Breast epithelium (tissue), 3 donors: ENCODE measurements around the gene ACOX2.

ENCODE experiments used
- POLR2A ChIP-seq: fragments of 450-650 bp; IDR thresholded peaks from one replicate; pipeline ENCODE4 v1.6.1; 2016; ENCODE audit warnings: antibody characterized with exemption, mild to moderate bottlenecking, moderate library complexity
- TF ChIP-seq, protein P1 (sequence below), 3 donors: fragments of 450-650 bp; IDR thresholded peaks; one replicate each; pipeline ENCODE4 v1.5.1; 2016 to 2017; ENCODE audit warnings: antibody characterized with exemption in 3 of 3, mild to moderate bottlenecking in 3 of 3, moderate library complexity in 3 of 3

DNA sequence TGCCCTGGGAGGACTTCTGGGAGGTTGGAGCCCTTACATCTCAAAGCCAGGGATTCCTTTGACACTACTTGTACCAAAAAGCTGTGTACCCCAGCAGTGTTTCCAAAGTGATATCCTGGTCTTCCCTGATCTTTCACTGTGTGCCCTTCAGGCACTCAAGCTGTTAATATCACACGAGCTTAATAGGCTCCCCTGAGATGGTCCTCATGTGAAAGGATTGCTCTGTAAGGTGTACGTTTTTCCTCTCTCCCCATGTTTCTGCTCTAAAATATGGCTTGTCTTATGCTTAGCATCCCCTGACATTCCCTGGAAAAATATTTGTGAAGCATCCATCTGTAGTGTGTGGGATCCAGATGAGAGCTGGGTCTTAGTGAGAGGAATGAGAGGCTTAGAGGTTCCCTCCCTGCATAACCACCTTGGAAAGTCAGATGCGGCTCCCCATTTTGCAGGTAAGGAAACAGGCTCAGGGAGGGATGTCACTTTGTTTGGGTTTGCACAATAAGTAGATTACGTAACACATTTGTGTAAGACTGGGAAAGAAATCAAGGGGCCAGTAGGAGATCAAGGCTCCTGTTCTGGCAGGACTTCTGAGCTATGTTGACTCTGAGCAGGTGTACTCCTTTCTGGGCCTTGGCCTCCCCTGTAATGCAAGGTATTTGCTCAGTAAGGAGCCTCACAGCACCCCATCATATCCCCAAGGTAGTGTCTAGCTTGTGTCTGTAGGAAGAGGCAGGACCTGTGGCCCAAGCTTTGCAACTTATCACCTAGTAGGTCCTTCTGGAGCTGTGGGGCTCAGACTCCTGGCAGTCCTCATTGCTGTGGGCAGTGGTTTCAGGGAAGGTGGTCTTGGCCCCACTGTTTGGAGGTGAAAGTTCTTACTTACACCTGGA, 667 bp upstream of the ACOX2 start:
- TF ChIP-seq, protein P1, sequence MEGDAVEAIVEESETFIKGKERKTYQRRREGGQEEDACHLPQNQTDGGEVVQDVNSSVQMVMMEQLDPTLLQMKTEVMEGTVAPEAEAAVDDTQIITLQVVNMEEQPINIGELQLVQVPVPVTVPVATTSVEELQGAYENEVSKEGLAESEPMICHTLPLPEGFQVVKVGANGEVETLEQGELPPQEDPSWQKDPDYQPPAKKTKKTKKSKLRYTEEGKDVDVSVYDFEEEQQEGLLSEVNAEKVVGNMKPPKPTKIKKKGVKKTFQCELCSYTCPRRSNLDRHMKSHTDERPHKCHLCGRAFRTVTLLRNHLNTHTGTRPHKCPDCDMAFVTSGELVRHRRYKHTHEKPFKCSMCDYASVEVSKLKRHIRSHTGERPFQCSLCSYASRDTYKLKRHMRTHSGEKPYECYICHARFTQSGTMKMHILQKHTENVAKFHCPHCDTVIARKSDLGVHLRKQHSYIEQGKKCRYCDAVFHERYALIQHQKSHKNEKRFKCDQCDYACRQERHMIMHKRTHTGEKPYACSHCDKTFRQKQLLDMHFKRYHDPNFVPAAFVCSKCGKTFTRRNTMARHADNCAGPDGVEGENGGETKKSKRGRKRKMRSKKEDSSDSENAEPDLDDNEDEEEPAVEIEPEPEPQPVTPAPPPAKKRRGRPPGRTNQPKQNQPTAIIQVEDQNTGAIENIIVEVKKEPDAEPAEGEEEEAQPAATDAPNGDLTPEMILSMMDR (IDR thresholded peaks at IDR 0.05) = no peak
- no peak for TF ChIP-seq POLR2A
